HEK293 (cell line): ENCODE measurements around the gene RHEX.

Experiments
- CTCF ChIA-PET: fragments of 350-600 bp; formaldehyde crosslinking; extraction: SDS; loops from one replicate; lab custom pipeline; 2021; ENCODE audit warnings: antibody characterized with exemption; lab: Yijun Ruan, JAX
- POLR2A ChIA-PET: fragments of 300-600 bp; formaldehyde crosslinking; extraction: SDS; loops from one replicate; lab custom pipeline; 2020; ENCODE audit warnings: antibody characterized with exemption, inconsistent platforms; lab: Yijun Ruan, JAX
- H3K27ac ChIP-seq: fragments of 200-500 bp; sonication (Bioruptor generic); 2 replicates; pipeline ENCODE4 v1.5.1; 2014; ENCODE audit warnings: low read depth, low read length, control low read depth, inconsistent platforms; ENCODE audit errors: extremely low read depth
- H3K36me3 ChIP-seq, 2 experiments: fragments of 200-500 bp in 1 of 2; sonication (Bioruptor generic) in 1 of 2; 1 replicate in 1 of 2; 2 replicates in 1 of 2; pipeline ENCODE4 v1.5.1; 2014 to 2017; ENCODE audit warnings: inconsistent platforms in 2 of 2, low read length in 2 of 2; ENCODE audit not compliant: control insufficient read depth in 2 of 2, insufficient read depth in 1 of 2
- H3K4me1 ChIP-seq: fragments of 200-500 bp; sonication (Bioruptor generic); 2 replicates; pipeline ENCODE4 v1.5.1; 2014; ENCODE audit warnings: mild to moderate bottlenecking, low read length, inconsistent platforms; ENCODE audit not compliant: control insufficient read depth, insufficient read depth
- H3K4me3 ChIP-seq: 2 replicates; pipeline ENCODE4 v1.5.1; 2011; ENCODE audit warnings: low read depth, mild to moderate bottlenecking, control low read depth, low read length, moderate library complexity
- H3K9me3 ChIP-seq: fragments of 200-500 bp; sonication (Bioruptor generic); 2 replicates; pipeline ENCODE4 v1.5.1; 2014; ENCODE audit warnings: low read depth, low read length, inconsistent platforms; ENCODE audit not compliant: control insufficient read depth, insufficient read depth
- AEBP2 ChIP-seq: fragments of 450-650 bp; formaldehyde crosslinking; IDR thresholded peaks from 2 replicates; pipeline ENCODE4 v1.5.1; 2016; ENCODE audit warnings: missing biosample characterization, missing genetic modification characterization, borderline replicate concordance
- WT1 ChIP-seq: fragments of 450-650 bp; formaldehyde crosslinking; IDR thresholded peaks from 2 replicates; pipeline ENCODE4 v1.5.1; 2016; ENCODE audit warnings: missing biosample characterization, missing genetic modification characterization
- ZBTB21 ChIP-seq: fragments of 450-650 bp; formaldehyde crosslinking; IDR thresholded peaks from 2 replicates; pipeline ENCODE4 v1.5.1; 2017; ENCODE audit warnings: missing biosample characterization, missing genetic modification characterization
- ZNF112 ChIP-seq: fragments of 450-650 bp; formaldehyde crosslinking; IDR thresholded peaks from 2 replicates; pipeline ENCODE4 v1.5.0; 2017; ENCODE audit warnings: missing biosample characterization, missing genetic modification characterization
- ZNF121 ChIP-seq: fragments of 450-650 bp; formaldehyde crosslinking; IDR thresholded peaks from 2 replicates; pipeline ENCODE4 v1.5.1; 2016; ENCODE audit warnings: missing biosample characterization, missing genetic modification characterization
- ZNF155 ChIP-seq: fragments of 450-650 bp; formaldehyde crosslinking; IDR thresholded peaks from 2 replicates; pipeline ENCODE4 v1.5.1; 2016; ENCODE audit warnings: missing biosample characterization, missing genetic modification characterization
- ZNF16 ChIP-seq: fragments of 450-650 bp; formaldehyde crosslinking; IDR thresholded peaks from 2 replicates; pipeline ENCODE4 v1.5.1; 2016; ENCODE audit warnings: low read depth, missing biosample characterization, missing genetic modification characterization
- ZNF211 ChIP-seq: fragments of 450-650 bp; formaldehyde crosslinking; IDR thresholded peaks from 2 replicates; pipeline ENCODE4 v1.5.1; 2016; ENCODE audit warnings: low read depth, missing biosample characterization, missing genetic modification characterization
- ZNF292 ChIP-seq: fragments of 450-650 bp; formaldehyde crosslinking; IDR thresholded peaks from 2 replicates; pipeline ENCODE4 v1.5.1; 2016; ENCODE audit warnings: low read depth, missing biosample characterization, missing genetic modification characterization, borderline replicate concordance
- ZNF302 ChIP-seq: fragments of 450-650 bp; formaldehyde crosslinking; IDR thresholded peaks from 2 replicates; pipeline ENCODE4 v1.5.1; 2016; ENCODE audit warnings: missing biosample characterization, missing genetic modification characterization, low read depth
- ZNF311 ChIP-seq: fragments of 450-650 bp; formaldehyde crosslinking; IDR thresholded peaks from 2 replicates; pipeline ENCODE4 v1.5.1; 2017; ENCODE audit warnings: missing biosample characterization, missing genetic modification characterization, borderline replicate concordance
- ZNF394 ChIP-seq: fragments of 450-650 bp; formaldehyde crosslinking; IDR thresholded peaks from 2 replicates; pipeline ENCODE4 v1.5.1; 2016; ENCODE audit warnings: missing biosample characterization, missing genetic modification characterization, mild to moderate bottlenecking, moderate library complexity, borderline replicate concordance
- ZNF426 ChIP-seq: fragments of 450-650 bp; formaldehyde crosslinking; IDR thresholded peaks from 2 replicates; pipeline ENCODE4 v1.5.1; 2017; ENCODE audit warnings: missing biosample characterization, missing genetic modification characterization, mild to moderate bottlenecking, inconsistent platforms, moderate library complexity
- ZNF433 ChIP-seq: fragments of 450-650 bp; formaldehyde crosslinking; IDR thresholded peaks from 2 replicates; pipeline ENCODE4 v1.5.1; 2016; ENCODE audit warnings: missing biosample characterization, missing genetic modification characterization, low read depth
- ZNF48 ChIP-seq: fragments of 450-650 bp; formaldehyde crosslinking; IDR thresholded peaks from 2 replicates; pipeline ENCODE4 v1.5.1; 2016; ENCODE audit warnings: missing biosample characterization, missing genetic modification characterization
- ZNF501 ChIP-seq: fragments of 450-650 bp; formaldehyde crosslinking; IDR thresholded peaks from 2 replicates; pipeline ENCODE4 v1.5.1; 2016; ENCODE audit warnings: missing biosample characterization, missing genetic modification characterization
- ZNF513 ChIP-seq: fragments of 450-650 bp; IDR thresholded peaks from 2 replicates; pipeline ENCODE4 v1.5.1; 2018; ENCODE audit warnings: missing biosample characterization, missing genetic modification characterization
- ZNF530 ChIP-seq: fragments of 450-650 bp; formaldehyde crosslinking; IDR thresholded peaks from 2 replicates; pipeline ENCODE4 v1.5.1; 2016; ENCODE audit warnings: low read depth, missing biosample characterization, missing genetic modification characterization
- ZNF580 ChIP-seq: fragments of 450-650 bp; formaldehyde crosslinking; IDR thresholded peaks from 2 replicates; pipeline ENCODE4 v1.5.1; 2016; ENCODE audit warnings: missing biosample characterization, missing genetic modification characterization
- ZNF596 ChIP-seq: fragments of 450-650 bp; IDR thresholded peaks from 2 replicates; pipeline ENCODE4 v1.5.0; 2018; ENCODE audit warnings: missing biosample characterization, mild to moderate bottlenecking, missing genetic modification characterization, moderate library complexity
- ZSCAN30 ChIP-seq: fragments of 450-650 bp; IDR thresholded peaks from 2 replicates; pipeline ENCODE4 v1.5.1; 2018; ENCODE audit warnings: missing biosample characterization, mild to moderate bottlenecking, missing genetic modification characterization, moderate library complexity
- TF ChIP-seq, protein P1 (sequence below): fragments of 450-650 bp; formaldehyde crosslinking; IDR thresholded peaks from 2 replicates; pipeline ENCODE4 v1.5.1; 2017; ENCODE audit warnings: missing biosample characterization, missing genetic modification characterization
- TF ChIP-seq, protein P2 (sequence below): fragments of 450-650 bp; IDR thresholded peaks from 2 replicates; pipeline ENCODE4 v1.5.1; 2018; ENCODE audit warnings: missing biosample characterization, mild to moderate bottlenecking, missing genetic modification characterization
- TF ChIP-seq, protein P3 (sequence below): fragments of 450-650 bp; formaldehyde crosslinking; IDR thresholded peaks from 2 replicates; pipeline ENCODE4 v1.5.1; 2016; ENCODE audit warnings: missing biosample characterization, missing genetic modification characterization
- TF ChIP-seq, protein P4 (sequence below): fragments of 450-650 bp; formaldehyde crosslinking; IDR thresholded peaks from 2 replicates; pipeline ENCODE4 v1.5.1; 2016; ENCODE audit warnings: missing biosample characterization, missing genetic modification characterization

Gene RHEX

GRCh38 chr1:206059355-206059915 is 6.5 kb downstream of the RHEX start:
- TF ChIP-seq WT1 (tag by site-specific recombination) (no peak), ZNF311 (tag by site-specific recombination) (no peak), ZNF292 (tag by site-specific recombination) (no peak), ZSCAN30 (tag by site-specific recombination) (no peak), AEBP2 (tag by site-specific recombination) (no peak), ZNF48 (tag by site-specific recombination) (no peak), ZNF16 (tag by site-specific recombination) (no peak), ZNF112 (no peak), ZNF580 (tag by site-specific recombination) (no peak), ZNF501 (tag by site-specific recombination) (no peak), ZNF302 (tag by site-specific recombination) (no peak), ZNF513 (tag by site-specific recombination) (no peak), ZNF530 (tag by site-specific recombination) (no peak), ZNF211 (tag by site-specific recombination) (no peak)
- Histone ChIP-seq H3K4me3 (no peak overlapping the region), H3K36me3 (no peaks in the 10 kb centered on the region), H3K4me1 (no peaks in the 10 kb centered on the region), H3K9me3 (no peaks in the 10 kb centered on the region), H3K27ac (no peak overlapping the region)
- ChIA-PET CTCF (interaction anchor here (0.5 to 1.7 kb wide), 5 partner anchors 46 to 1738 kb away, joined by 3 to 5 read pairs (median 3); no protein-coding TSS in a partner anchor), POLR2A (interaction anchor here (0.5 kb wide), 1 partner anchor 13 kb away, joined by 6 read pairs; no protein-coding TSS in a partner anchor)

GRCh38 chr1:206060844-206061243 is 7.9 kb downstream of the RHEX start:
- no peak overlapping the region for H3K4me3 ChIP-seq
- H3K4me1 ChIP-seq: no peaks in the 10 kb centered on the region
- no peak overlapping the region for H3K27ac ChIP-seq
- H3K36me3 ChIP-seq: no peaks in the 10 kb centered on the region
- no peaks in the 10 kb centered on the region for H3K9me3 ChIP-seq
- POLR2A ChIA-PET: no interaction called here
- CTCF ChIA-PET: interaction anchor here (1.3 to 1.7 kb wide), 2 partner anchors 31 to 83 kb away, joined by 5 read pairs; no protein-coding TSS in a partner anchor
- TF ChIP-seq ZNF155 (no peak), ZNF433 (tag by site-specific recombination) (no peak), ZNF121 (no peak), ZNF394 (no peak), ZNF580 (tag by site-specific recombination) (no peak), ZBTB21 (tag by site-specific recombination) (no peak), ZNF426 (tag by site-specific recombination) (no peak), ZNF596 (tag by site-specific recombination) (no peak)
- TF ChIP-seq, protein P1, sequence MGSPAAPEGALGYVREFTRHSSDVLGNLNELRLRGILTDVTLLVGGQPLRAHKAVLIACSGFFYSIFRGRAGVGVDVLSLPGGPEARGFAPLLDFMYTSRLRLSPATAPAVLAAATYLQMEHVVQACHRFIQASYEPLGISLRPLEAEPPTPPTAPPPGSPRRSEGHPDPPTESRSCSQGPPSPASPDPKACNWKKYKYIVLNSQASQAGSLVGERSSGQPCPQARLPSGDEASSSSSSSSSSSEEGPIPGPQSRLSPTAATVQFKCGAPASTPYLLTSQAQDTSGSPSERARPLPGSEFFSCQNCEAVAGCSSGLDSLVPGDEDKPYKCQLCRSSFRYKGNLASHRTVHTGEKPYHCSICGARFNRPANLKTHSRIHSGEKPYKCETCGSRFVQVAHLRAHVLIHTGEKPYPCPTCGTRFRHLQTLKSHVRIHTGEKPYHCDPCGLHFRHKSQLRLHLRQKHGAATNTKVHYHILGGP (tag by site-specific recombination): no peak
- TF ChIP-seq, protein P2, sequence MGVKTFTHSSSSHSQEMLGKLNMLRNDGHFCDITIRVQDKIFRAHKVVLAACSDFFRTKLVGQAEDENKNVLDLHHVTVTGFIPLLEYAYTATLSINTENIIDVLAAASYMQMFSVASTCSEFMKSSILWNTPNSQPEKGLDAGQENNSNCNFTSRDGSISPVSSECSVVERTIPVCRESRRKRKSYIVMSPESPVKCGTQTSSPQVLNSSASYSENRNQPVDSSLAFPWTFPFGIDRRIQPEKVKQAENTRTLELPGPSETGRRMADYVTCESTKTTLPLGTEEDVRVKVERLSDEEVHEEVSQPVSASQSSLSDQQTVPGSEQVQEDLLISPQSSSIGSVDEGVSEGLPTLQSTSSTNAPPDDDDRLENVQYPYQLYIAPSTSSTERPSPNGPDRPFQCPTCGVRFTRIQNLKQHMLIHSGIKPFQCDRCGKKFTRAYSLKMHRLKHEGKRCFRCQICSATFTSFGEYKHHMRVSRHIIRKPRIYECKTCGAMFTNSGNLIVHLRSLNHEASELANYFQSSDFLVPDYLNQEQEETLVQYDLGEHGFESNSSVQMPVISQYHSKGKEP (tag by site-specific recombination): no peak
- TF ChIP-seq, protein P3, sequence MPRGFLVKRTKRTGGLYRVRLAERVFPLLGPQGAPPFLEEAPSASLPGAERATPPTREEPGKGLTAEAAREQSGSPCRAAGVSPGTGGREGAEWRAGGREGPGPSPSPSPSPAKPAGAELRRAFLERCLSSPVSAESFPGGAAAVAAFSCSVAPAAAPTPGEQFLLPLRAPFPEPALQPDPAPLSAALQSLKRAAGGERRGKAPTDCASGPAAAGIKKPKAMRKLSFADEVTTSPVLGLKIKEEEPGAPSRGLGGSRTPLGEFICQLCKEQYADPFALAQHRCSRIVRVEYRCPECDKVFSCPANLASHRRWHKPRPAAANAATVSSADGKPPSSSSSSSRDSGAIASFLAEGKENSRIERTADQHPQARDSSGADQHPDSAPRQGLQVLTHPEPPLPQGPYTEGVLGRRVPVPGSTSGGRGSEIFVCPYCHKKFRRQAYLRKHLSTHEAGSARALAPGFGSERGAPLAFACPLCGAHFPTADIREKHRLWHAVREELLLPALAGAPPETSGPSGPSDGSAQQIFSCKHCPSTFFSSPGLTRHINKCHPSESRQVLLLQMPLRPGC (tag by site-specific recombination): no peak
- TF ChIP-seq, protein P4, sequence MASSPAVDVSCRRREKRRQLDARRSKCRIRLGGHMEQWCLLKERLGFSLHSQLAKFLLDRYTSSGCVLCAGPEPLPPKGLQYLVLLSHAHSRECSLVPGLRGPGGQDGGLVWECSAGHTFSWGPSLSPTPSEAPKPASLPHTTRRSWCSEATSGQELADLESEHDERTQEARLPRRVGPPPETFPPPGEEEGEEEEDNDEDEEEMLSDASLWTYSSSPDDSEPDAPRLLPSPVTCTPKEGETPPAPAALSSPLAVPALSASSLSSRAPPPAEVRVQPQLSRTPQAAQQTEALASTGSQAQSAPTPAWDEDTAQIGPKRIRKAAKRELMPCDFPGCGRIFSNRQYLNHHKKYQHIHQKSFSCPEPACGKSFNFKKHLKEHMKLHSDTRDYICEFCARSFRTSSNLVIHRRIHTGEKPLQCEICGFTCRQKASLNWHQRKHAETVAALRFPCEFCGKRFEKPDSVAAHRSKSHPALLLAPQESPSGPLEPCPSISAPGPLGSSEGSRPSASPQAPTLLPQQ (tag by site-specific recombination): no peak
